Measurements from ENCODE around the gene RAB27B.

RAB27B gene

GRCh38 chr18:54872681-54873080 is 44.4 kb downstream of the RAB27B start:
- DNase-seq: no peak

GRCh38 chr18:54873884-54874255 is 45.6 kb downstream of the RAB27B start:
- no peak for DNase-seq

- DNase-seq: no peak
These were observed 46.8 kb downstream of the RAB27B start for GRCh38 chr18:54875063-54875462.

- no peak for DNase-seq
These were observed 48.8 kb downstream of the RAB27B start for GRCh38 chr18:54877076-54877475.

- DNase-seq: no peak
These were observed 49.9 kb downstream of the RAB27B start for GRCh38 chr18:54878159-54878622.

GRCh38 chr18:54878659-54879358 is 50.5 kb downstream of the RAB27B start:
- no peak for DNase-seq

- DNase-seq: no peak
These were observed 51.4 kb downstream of the RAB27B start for GRCh38 chr18:54879691-54880090.

GRCh38 chr18:54880395-54881105 is 52.3 kb downstream of the RAB27B start:
- DNase-seq: no peak

- no peak for DNase-seq
These were observed 53.0 kb downstream of the RAB27B start for GRCh38 chr18:54881229-54881768.

GRCh38 chr18:54882318-54882717 is 54.0 kb downstream of the RAB27B start:
- DNase-seq: no peak

- DNase-seq: no peak
These were observed 55.7 kb downstream of the RAB27B start for GRCh38 chr18:54883816-54884604.

GRCh38 chr18:54888378-54888777 is 60.1 kb downstream of the RAB27B start:
- DNase-seq: no peak

GRCh38 chr18:54888933-54889332 is 60.7 kb downstream of the RAB27B start:
- DNase-seq: no peak

- no peak for DNase-seq
These were observed 71.2 kb downstream of the RAB27B start for GRCh38 chr18:54899500-54899899.

- DNase-seq: no peak
These were observed 72.0 kb downstream of the RAB27B start for GRCh38 chr18:54900290-54900689.

GRCh38 chr18:54904581-54904980 is 76.3 kb downstream of the RAB27B start:
- no peak for DNase-seq

- DNase-seq: no peak
These were observed 77.4 kb downstream of the RAB27B start for GRCh38 chr18:54905629-54906028.

- no peak for DNase-seq
These were observed 78.3 kb downstream of the RAB27B start for GRCh38 chr18:54906331-54907185.

GRCh38 chr18:54909538-54909937 is 81.3 kb downstream of the RAB27B start:
- DNase-seq: no peak

- DNase-seq: no peak
These were observed 82.1 kb downstream of the RAB27B start for GRCh38 chr18:54910161-54910919.

- no peak for DNase-seq
These were observed 83.3 kb downstream of the RAB27B start for GRCh38 chr18:54911551-54911950.

GRCh38 chr18:54914816-54915215 is 86.5 kb downstream of the RAB27B start:
- no peak for DNase-seq
